Thoracic aorta (tissue), 2 donors: ENCODE measurements around the gene KLHL29. TPM values are rescaled to one million over a fixed set of nuclear protein-coding genes. Genes with fewer than 3 reads are reported as not detected.

Source experiments
- ATAC-seq: fragments of 150-250 bp; one replicate; pipeline ENCODE4 v1.8.0; 2017; ENCODE audit warnings: low read depth; ENCODE audit not compliant: insufficient number of reproducible peaks, low FRiP score
- DNase-seq: peaks from one replicate; pipeline ENCODE4 v3.0.0-alpha.2; 2020; ENCODE audit warnings: low spot score
- H3K27ac ChIP-seq, 2 donors: fragments of 200-600 bp; sonication (generic); 1 replicate in 1 of 2; 2 replicates in 1 of 2; pipeline ENCODE4 v1.5.1; 2016; ENCODE audit warnings: mild to moderate bottlenecking in 2 of 2, moderate library complexity in 2 of 2
- H3K27me3 ChIP-seq: fragments of 200-600 bp; sonication (generic); replicated peaks from 2 replicates; pipeline ENCODE4 v1.6.0; 2016; ENCODE audit warnings: mild to moderate bottlenecking; ENCODE audit not compliant: insufficient read depth
- H3K36me3 ChIP-seq: fragments of 200-600 bp; sonication (generic); one replicate; pipeline ENCODE4 v1.5.1; 2016
- H3K4me1 ChIP-seq, 2 donors: fragments of 200-600 bp; sonication (generic); 1 replicate in 1 of 2; 2 replicates in 1 of 2; pipeline versions ENCODE4 v1.5.1 to v1.6.0; 2016; ENCODE audit warnings: low read depth in 2 of 2, mild to moderate bottlenecking in 1 of 2; ENCODE audit not compliant: control insufficient read depth in 1 of 2
- H3K4me3 ChIP-seq: fragments of 200-600 bp; sonication (generic); 2 replicates; pipeline ENCODE4 v1.5.1; 2016; ENCODE audit warnings: mild to moderate bottlenecking
- H3K9me3 ChIP-seq: fragments of 200-600 bp; sonication (generic); 2 replicates; pipeline ENCODE4 v1.5.1; 2016
- total RNA-seq, 2 donors: library from RNA; depleted of rRNA; stranded (reverse); fragments of >200 nt; gene quantifications; one replicate each; pipeline versions ENCODE4 v1.1.0 to v1.2.3, GENCODE V29; 2016
- TF ChIP-seq, protein P1 (sequence below): fragments of 200-600 bp; sonication (generic); IDR thresholded peaks from one replicate; pipeline ENCODE4 v1.5.1; 2019; ENCODE audit warnings: antibody characterized with exemption

The KLHL29 gene
- total RNA-seq, 2 donors from 2014 or later: 18.5 to 24.4 TPM

GRCh38 chr2:23417310-23417709, 32.3 kb downstream of the KLHL29 start:
- TF ChIP-seq, protein P1, sequence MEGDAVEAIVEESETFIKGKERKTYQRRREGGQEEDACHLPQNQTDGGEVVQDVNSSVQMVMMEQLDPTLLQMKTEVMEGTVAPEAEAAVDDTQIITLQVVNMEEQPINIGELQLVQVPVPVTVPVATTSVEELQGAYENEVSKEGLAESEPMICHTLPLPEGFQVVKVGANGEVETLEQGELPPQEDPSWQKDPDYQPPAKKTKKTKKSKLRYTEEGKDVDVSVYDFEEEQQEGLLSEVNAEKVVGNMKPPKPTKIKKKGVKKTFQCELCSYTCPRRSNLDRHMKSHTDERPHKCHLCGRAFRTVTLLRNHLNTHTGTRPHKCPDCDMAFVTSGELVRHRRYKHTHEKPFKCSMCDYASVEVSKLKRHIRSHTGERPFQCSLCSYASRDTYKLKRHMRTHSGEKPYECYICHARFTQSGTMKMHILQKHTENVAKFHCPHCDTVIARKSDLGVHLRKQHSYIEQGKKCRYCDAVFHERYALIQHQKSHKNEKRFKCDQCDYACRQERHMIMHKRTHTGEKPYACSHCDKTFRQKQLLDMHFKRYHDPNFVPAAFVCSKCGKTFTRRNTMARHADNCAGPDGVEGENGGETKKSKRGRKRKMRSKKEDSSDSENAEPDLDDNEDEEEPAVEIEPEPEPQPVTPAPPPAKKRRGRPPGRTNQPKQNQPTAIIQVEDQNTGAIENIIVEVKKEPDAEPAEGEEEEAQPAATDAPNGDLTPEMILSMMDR: no peak
- peaks cover 7 to 15% of the 10 kb centered on the region in 2 donors for H3K4me1 ChIP-seq
- H3K4me3 ChIP-seq: no peak overlapping the region
- no peaks in the 10 kb centered on the region for H3K36me3 ChIP-seq
- no peaks in the 10 kb centered on the region for H3K27me3 ChIP-seq
- DNase-seq (no peak), ATAC-seq (no peak)
- H3K27ac ChIP-seq: no peak overlapping the region
- no peaks in the 10 kb centered on the region for H3K9me3 ChIP-seq

DNA sequence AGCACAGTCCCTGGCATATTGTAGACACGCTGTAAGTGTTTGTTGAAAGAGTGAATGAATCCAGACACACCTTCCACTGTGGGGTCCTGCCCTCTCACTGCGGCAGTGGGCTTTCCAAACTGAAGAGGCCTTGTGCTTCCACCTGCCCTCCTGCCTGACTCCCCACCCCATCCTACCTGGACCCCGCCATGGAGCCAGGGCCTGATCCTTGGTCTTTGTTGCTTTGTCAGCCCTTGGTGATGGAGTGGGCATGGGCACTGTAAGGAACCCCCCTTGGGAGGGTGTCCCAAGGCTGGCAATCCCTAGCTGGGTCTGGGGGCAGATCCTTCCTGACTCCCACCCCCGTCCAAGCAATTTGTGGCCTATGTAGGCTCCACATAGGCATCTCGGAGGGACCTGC, 33.1 kb downstream of the KLHL29 start:
- H3K27me3 ChIP-seq: no peaks in the 10 kb centered on the region
- TF ChIP-seq, protein P1: no peak
- H3K27ac ChIP-seq: no peak overlapping the region
- no peaks in the 10 kb centered on the region for H3K9me3 ChIP-seq
- H3K36me3 ChIP-seq: no peaks in the 10 kb centered on the region
- DNase-seq (no peak), ATAC-seq (no peak)
- H3K4me3 ChIP-seq: no peak overlapping the region
- H3K4me1 ChIP-seq: peaks cover 0 to 8% of the 10 kb centered on the region in 2 donors

DNA sequence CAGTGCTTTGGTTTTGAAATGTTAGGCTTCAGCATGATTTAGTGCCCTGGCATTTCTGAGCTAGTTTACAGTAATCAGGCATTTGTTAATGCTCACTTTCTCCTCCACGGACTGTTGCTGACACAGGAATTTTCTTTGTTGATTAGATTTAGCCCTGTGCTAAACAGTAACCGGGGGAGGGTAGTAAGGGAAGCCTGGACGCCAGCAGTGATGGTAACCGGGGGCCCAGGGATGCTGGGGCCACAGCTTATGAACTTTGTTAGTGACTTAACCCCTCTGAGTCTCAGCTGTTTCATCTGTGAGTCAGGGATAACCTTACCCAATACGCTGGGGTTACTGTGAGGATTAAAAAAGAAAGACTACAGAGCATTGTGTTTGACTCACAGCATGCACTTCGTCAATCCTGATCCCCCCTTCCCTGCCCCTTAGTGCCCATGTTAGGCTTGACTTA, 33.5 kb downstream of the KLHL29 start:
- DNase-seq: no peak
- no peak for ATAC-seq
- TF ChIP-seq, protein P1: no peak
- Histone ChIP-seq H3K4me1 (peaks cover 0 to 4% of the 10 kb centered on the region in 2 donors), H3K9me3 (no peaks in the 10 kb centered on the region), H3K36me3 (no peaks in the 10 kb centered on the region), H3K4me3 (no peak overlapping the region), H3K27ac (no peak overlapping the region), H3K27me3 (no peaks in the 10 kb centered on the region)

- no peaks in the 10 kb centered on the region for H3K9me3 ChIP-seq
- no peak for ATAC-seq
- TF ChIP-seq, protein P1: no peak
- DNase-seq: no peak
- H3K4me1 ChIP-seq: no peaks in the 10 kb centered on the region
- no peak overlapping the region for H3K27ac ChIP-seq
- no peaks in the 10 kb centered on the region for H3K36me3 ChIP-seq
- no peak overlapping the region for H3K4me3 ChIP-seq
- no peaks in the 10 kb centered on the region for H3K27me3 ChIP-seq
Observed at GRCh38 chr2:23419171-23420090, 34.5 kb downstream of the KLHL29 start.

DNA sequence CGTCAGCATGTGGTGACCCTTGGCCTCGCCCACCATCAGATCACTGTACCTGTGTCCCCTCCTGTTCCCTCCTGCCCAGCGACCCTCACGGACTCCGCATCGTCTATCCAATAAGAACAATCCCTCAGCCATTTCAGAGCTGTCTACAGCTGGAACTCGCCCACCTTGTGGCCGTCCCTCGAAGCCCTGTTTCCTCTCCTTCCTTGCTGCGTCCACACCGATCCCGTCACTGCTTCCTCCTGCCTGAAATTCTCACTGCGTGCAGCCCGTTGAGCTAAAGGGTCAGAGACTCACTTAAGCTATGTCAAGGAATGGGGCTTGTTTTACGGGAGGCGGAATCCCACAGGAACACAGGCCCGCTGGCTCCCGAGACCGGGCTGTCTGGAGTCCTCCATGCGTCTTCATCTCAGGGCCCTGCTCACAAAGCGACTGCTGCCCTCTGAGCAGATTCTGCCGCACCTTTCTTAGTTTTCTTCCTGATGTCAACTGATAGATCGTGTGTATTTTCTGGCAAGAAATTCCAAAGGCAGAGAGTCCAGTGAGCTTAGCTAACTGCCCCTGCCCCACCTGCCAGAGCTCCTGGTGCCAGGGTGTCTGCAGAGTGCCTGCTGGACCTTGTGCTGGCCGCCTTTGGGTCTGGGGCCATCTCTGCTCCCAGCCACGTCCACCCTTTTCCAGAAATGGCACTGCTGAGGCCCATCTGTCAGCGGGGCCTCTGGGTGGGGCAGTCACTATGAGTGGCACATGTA, 35.3 kb downstream of the KLHL29 start:
- ATAC-seq (no peak), DNase-seq (no peak)
- H3K4me3 ChIP-seq: no peak overlapping the region
- peaks cover 1 to 2% of the 10 kb centered on the region in 2 donors for H3K4me1 ChIP-seq
- no peaks in the 10 kb centered on the region for H3K9me3 ChIP-seq
- H3K36me3 ChIP-seq: no peaks in the 10 kb centered on the region
- H3K27me3 ChIP-seq: no peaks in the 10 kb centered on the region
- TF ChIP-seq, protein P1: no peak
- no peak overlapping the region for H3K27ac ChIP-seq
